ENCODE data around the gene PDHX.

Gene PDHX

DNA sequence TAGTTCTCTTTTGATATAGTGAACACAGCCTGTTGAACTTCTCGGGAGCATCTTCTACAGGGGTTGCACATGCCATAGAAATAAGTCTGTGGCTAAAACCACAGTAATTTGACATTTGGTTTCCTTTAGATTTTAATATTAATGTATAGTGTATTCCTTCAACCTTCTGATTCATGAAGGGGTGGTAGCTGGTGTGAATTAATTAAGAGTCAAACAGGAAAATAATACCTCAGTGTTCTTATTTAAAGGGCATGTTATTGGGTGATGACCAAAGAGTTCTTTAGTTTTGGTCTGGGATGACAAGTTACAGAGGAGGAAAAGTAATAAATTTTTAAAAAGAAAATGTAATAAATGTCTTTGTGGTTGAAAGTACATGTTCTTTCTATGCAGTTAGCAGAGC is 86.8 kb downstream of the PDHX start:
- no peaks in the 10 kb centered on the region for H3K36me3 ChIP-seq (replicated peaks in 1 of 2; ENCODE audit: control insufficient read depth in 2 of 2, insufficient read depth in 2 of 2, low read length in 2 of 2)
- no CpG with 5 or more reads among the region's 1 CpG for WGBS, 2 donors (ENCODE audit: extremely low coverage in 2 of 2, insufficient read length in 2 of 2, insufficient replicate concordance in 1 of 2)

DNA sequence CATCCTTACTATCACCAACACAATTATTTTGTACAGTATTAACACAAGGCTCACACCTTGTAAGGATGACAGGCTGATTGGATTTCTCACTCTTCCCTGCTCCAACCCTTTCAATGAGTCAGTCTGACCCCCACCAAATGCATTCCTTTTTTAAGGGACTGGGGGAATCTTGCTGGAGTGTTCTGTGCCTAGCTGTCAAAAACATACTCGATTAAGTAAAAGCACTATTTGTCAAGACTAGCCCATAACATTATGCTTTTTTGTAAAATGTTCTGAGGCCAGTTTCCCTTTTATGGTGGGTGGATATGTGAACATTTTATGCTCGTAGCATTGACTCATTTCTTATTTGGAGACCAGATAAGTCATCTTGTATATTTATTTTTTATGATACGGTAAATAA is 87.2 kb downstream of the PDHX start:
- H3K4me1 ChIP-seq (ENCODE audit: control insufficient read depth in 2 of 2, insufficient read depth in 1 of 2, low read depth in 1 of 2, low read length in 2 of 2), result no peaks in the 10 kb centered on the region
- H4K8ac ChIP-seq (ENCODE audit: low read depth, low read length), result no peak overlapping the region
- no peak for DNase-seq (ENCODE audit: low spot score)
- H3K27me3 ChIP-seq (ENCODE audit: control insufficient read depth in 3 of 3, insufficient read depth in 3 of 3, low read depth in 1 of 3, low read length in 3 of 3), result no peaks in the 10 kb centered on the region
- no peak overlapping the region for H3K18ac ChIP-seq (ENCODE audit: low read length)
- no peak overlapping the region for H2BK12ac ChIP-seq (ENCODE audit: low read length)
- no peak overlapping the region for H3K9ac ChIP-seq (ENCODE audit: low read depth, low read length, poor library complexity)
- no peak overlapping the region for H3K4ac ChIP-seq (ENCODE audit: low read length)
- H3K14ac ChIP-seq (ENCODE audit: low read length), result no peak overlapping the region
- no peak overlapping the region for H3K4me2 ChIP-seq (ENCODE audit: insufficient read depth, low read length, poor library complexity, severe bottlenecking)
- no peak overlapping the region for H2AK5ac ChIP-seq (ENCODE audit: low read depth, low read length)
- no CpG with 5 or more reads among the region's 3 CpGs for WGBS, 2 donors (ENCODE audit: extremely low coverage in 2 of 2, insufficient read length in 2 of 2, insufficient replicate concordance in 1 of 2)
- H2BK5ac ChIP-seq (ENCODE audit: low read length), result no peak overlapping the region
- no peak overlapping the region for H4K91ac ChIP-seq (ENCODE audit: low read depth, low read length, poor library complexity)
- no peaks in the 10 kb centered on the region for H3K79me1 ChIP-seq (ENCODE audit: low read depth, low read length)
- H2AFZ ChIP-seq (ENCODE audit: low read length), result no peak overlapping the region
- no peak overlapping the region for H2BK15ac ChIP-seq (ENCODE audit: low read length)
- H3K4me3 ChIP-seq (ENCODE audit: low read length in 2 of 2), result no peak overlapping the region
- no peaks in the 10 kb centered on the region for H3K36me3 ChIP-seq (replicated peaks in 1 of 2; ENCODE audit: control insufficient read depth in 2 of 2, insufficient read depth in 2 of 2, low read length in 2 of 2)
- H3K23ac ChIP-seq (ENCODE audit: low read depth, low read length, poor library complexity), result no peak overlapping the region
- H3K9me3 ChIP-seq (replicated peaks in 1 of 2; ENCODE audit: control insufficient read depth in 2 of 2, insufficient read depth in 1 of 2, low read depth in 1 of 2, low read length in 2 of 2), result no peaks in the 10 kb centered on the region
- no peak overlapping the region for H2BK120ac ChIP-seq (ENCODE audit: low read depth, low read length)
- no peak overlapping the region for H3K27ac ChIP-seq (replicated peaks; ENCODE audit: low read length)

More for the DNA sequence above, 86.8 kb downstream of the PDHX start:
- no peak overlapping the region for H4K91ac ChIP-seq (ENCODE audit: low read depth, low read length, poor library complexity)
- no peak overlapping the region for H2BK5ac ChIP-seq (ENCODE audit: low read length)
- no peaks in the 10 kb centered on the region for H3K4me1 ChIP-seq (ENCODE audit: control insufficient read depth in 2 of 2, insufficient read depth in 1 of 2, low read depth in 1 of 2, low read length in 2 of 2)
- H3K27ac ChIP-seq (replicated peaks; ENCODE audit: low read length), result no peak overlapping the region
- DNase-seq (ENCODE audit: low spot score), result no peak
- H2AK5ac ChIP-seq (ENCODE audit: low read depth, low read length), result no peak overlapping the region
- no peak overlapping the region for H2BK12ac ChIP-seq (ENCODE audit: low read length)
- H2AFZ ChIP-seq (ENCODE audit: low read length), result no peak overlapping the region
- no peak overlapping the region for H3K14ac ChIP-seq (ENCODE audit: low read length)
- no peak overlapping the region for H2BK15ac ChIP-seq (ENCODE audit: low read length)
- H3K79me1 ChIP-seq (ENCODE audit: low read depth, low read length), result no peaks in the 10 kb centered on the region
- H3K18ac ChIP-seq (ENCODE audit: low read length), result no peak overlapping the region
- H3K9ac ChIP-seq (ENCODE audit: low read depth, low read length, poor library complexity), result no peak overlapping the region
- no peak overlapping the region for H3K4me3 ChIP-seq (ENCODE audit: low read length in 2 of 2)
- H2BK120ac ChIP-seq (ENCODE audit: low read depth, low read length), result no peak overlapping the region
- H4K8ac ChIP-seq (ENCODE audit: low read depth, low read length), result no peak overlapping the region
- H3K27me3 ChIP-seq (ENCODE audit: control insufficient read depth in 3 of 3, insufficient read depth in 3 of 3, low read depth in 1 of 3, low read length in 3 of 3), result no peaks in the 10 kb centered on the region
- H3K23ac ChIP-seq (ENCODE audit: low read depth, low read length, poor library complexity), result no peak overlapping the region
- H3K4ac ChIP-seq (ENCODE audit: low read length), result no peak overlapping the region
- H3K9me3 ChIP-seq (replicated peaks in 1 of 2; ENCODE audit: control insufficient read depth in 2 of 2, insufficient read depth in 1 of 2, low read depth in 1 of 2, low read length in 2 of 2), result no peaks in the 10 kb centered on the region
- no peak overlapping the region for H3K4me2 ChIP-seq (ENCODE audit: insufficient read depth, low read length, poor library complexity, severe bottlenecking)

- no peaks in the 10 kb centered on the region for H3K4me1 ChIP-seq (ENCODE audit: control insufficient read depth in 2 of 2, insufficient read depth in 1 of 2, low read depth in 1 of 2, low read length in 2 of 2)
Measured at GRCh38 chr11:35005141-35005780, 88.8 kb downstream of the PDHX start.

DNA sequence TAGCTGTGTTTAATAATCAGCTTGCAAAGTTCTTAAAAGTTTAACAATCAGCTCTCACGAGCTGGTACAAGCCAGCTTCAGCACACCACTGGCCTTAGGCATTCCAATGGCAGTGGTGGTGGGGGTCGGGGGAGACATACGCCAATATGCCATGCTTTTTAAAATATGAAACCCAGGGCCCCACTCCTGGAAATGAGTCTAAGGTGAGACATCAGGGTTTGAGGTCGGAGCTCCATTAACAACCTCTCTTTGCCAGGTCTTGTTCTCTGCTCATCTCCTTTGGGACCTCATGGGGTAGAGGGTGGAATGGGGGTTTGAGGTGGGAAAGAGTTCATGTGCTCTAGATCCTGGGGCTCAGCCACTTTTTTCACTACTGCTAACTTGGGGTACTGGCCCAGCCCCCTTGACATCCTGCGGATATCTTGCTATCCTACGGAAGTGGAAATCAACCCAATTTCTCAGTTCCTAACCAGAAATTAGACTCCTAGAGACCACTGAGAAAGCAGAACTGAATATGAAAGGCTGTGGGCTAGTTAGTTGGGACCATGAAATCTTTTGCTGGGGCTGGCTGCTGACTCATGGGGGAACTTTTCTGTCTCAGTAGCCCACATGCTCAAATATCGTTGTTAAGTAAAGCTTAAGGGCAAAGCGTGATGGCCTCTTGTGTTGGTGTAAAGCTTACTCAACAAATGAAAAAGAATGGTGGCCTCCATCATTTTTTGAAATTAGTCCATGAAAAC is 90.1 kb downstream of the PDHX start:
- Histone ChIP-seq H3K27me3 (ENCODE audit: control insufficient read depth in 3 of 3, insufficient read depth in 3 of 3, low read depth in 1 of 3, low read length in 3 of 3) (no peaks in the 10 kb centered on the region), H2BK120ac (ENCODE audit: low read depth, low read length) (no peak overlapping the region), H2AFZ (ENCODE audit: low read length) (no peak overlapping the region), H2BK15ac (ENCODE audit: low read length) (no peak overlapping the region), H3K9me3 (replicated peaks in 1 of 2; ENCODE audit: control insufficient read depth in 2 of 2, insufficient read depth in 1 of 2, low read depth in 1 of 2, low read length in 2 of 2) (no peaks in the 10 kb centered on the region), H3K4me1 (ENCODE audit: control insufficient read depth in 2 of 2, insufficient read depth in 1 of 2, low read depth in 1 of 2, low read length in 2 of 2) (no peaks in the 10 kb centered on the region), H4K8ac (ENCODE audit: low read depth, low read length) (no peak overlapping the region), H2BK5ac (ENCODE audit: low read length) (no peak overlapping the region), H3K27ac (replicated peaks; ENCODE audit: low read length) (no peak overlapping the region), H2BK12ac (ENCODE audit: low read length) (no peak overlapping the region), H3K9ac (ENCODE audit: low read depth, low read length, poor library complexity) (no peak overlapping the region), H3K14ac (ENCODE audit: low read length) (no peak overlapping the region), H3K36me3 (replicated peaks in 1 of 2; ENCODE audit: control insufficient read depth in 2 of 2, insufficient read depth in 2 of 2, low read length in 2 of 2) (no peaks in the 10 kb centered on the region), H3K4me2 (ENCODE audit: insufficient read depth, low read length, poor library complexity, severe bottlenecking) (no peak overlapping the region), H3K23ac (ENCODE audit: low read depth, low read length, poor library complexity) (no peak overlapping the region), H3K4ac (ENCODE audit: low read length) (no peak overlapping the region), H3K79me1 (ENCODE audit: low read depth, low read length) (no peaks in the 10 kb centered on the region), H3K4me3 (ENCODE audit: low read length in 2 of 2) (no peak overlapping the region), H4K91ac (ENCODE audit: low read depth, low read length, poor library complexity) (no peak overlapping the region), H2AK5ac (ENCODE audit: low read depth, low read length) (no peak overlapping the region), H3K18ac (ENCODE audit: low read length) (no peak overlapping the region)
- no peak for DNase-seq (ENCODE audit: low spot score)
- WGBS, 2 donors (ENCODE audit: extremely low coverage in 2 of 2, insufficient read length in 2 of 2, insufficient replicate concordance in 1 of 2), result no CpG with 5 or more reads among the region's 8 CpGs

More at GRCh38 chr11:35005141-35005780, 88.8 kb downstream of the PDHX start:
- H2AK5ac ChIP-seq (ENCODE audit: low read depth, low read length), result no peak overlapping the region
- DNase-seq (ENCODE audit: low spot score), result no peak
- H3K4ac ChIP-seq (ENCODE audit: low read length), result no peak overlapping the region
- H4K8ac ChIP-seq (ENCODE audit: low read depth, low read length), result no peak overlapping the region
- no peak overlapping the region for H4K91ac ChIP-seq (ENCODE audit: low read depth, low read length, poor library complexity)
- H2BK15ac ChIP-seq (ENCODE audit: low read length), result no peak overlapping the region
- H3K4me2 ChIP-seq (ENCODE audit: insufficient read depth, low read length, poor library complexity, severe bottlenecking), result no peak overlapping the region
- no CpG with 5 or more reads among the region's 4 CpGs for WGBS, 2 donors (ENCODE audit: extremely low coverage in 2 of 2, insufficient read length in 2 of 2, insufficient replicate concordance in 1 of 2)
- H3K79me1 ChIP-seq (ENCODE audit: low read depth, low read length), result no peaks in the 10 kb centered on the region
- H3K14ac ChIP-seq (ENCODE audit: low read length), result no peak overlapping the region
- H3K23ac ChIP-seq (ENCODE audit: low read depth, low read length, poor library complexity), result no peak overlapping the region
- H2BK5ac ChIP-seq (ENCODE audit: low read length), result no peak overlapping the region
- H3K18ac ChIP-seq (ENCODE audit: low read length), result no peak overlapping the region
- H3K36me3 ChIP-seq (replicated peaks in 1 of 2; ENCODE audit: control insufficient read depth in 2 of 2, insufficient read depth in 2 of 2, low read length in 2 of 2), result no peaks in the 10 kb centered on the region
- no peak overlapping the region for H2BK12ac ChIP-seq (ENCODE audit: low read length)
- H3K9ac ChIP-seq (ENCODE audit: low read depth, low read length, poor library complexity), result no peak overlapping the region
- H2BK120ac ChIP-seq (ENCODE audit: low read depth, low read length), result no peak overlapping the region
- no peak overlapping the region for H3K4me3 ChIP-seq (ENCODE audit: low read length in 2 of 2)
- no peak overlapping the region for H3K27ac ChIP-seq (replicated peaks; ENCODE audit: low read length)
- no peak overlapping the region for H2AFZ ChIP-seq (ENCODE audit: low read length)
- H3K9me3 ChIP-seq (replicated peaks in 1 of 2; ENCODE audit: control insufficient read depth in 2 of 2, insufficient read depth in 1 of 2, low read depth in 1 of 2, low read length in 2 of 2), result no peaks in the 10 kb centered on the region
- no peaks in the 10 kb centered on the region for H3K27me3 ChIP-seq (ENCODE audit: control insufficient read depth in 3 of 3, insufficient read depth in 3 of 3, low read depth in 1 of 3, low read length in 3 of 3)
